HG02642 (cell line): ENCODE measurements around the gene SLC38A9.

Experiments used
- ATAC-seq: cut with Tn5 transposase; IDR thresholded peaks from one replicate; pipeline ENCODE4 v1.9.1; 2021; ENCODE audit warnings: mild to moderate bottlenecking; ENCODE audit not compliant: unreplicated experiment, poor library complexity

SLC38A9 gene

GRCh38 chr5:55667938-55668337 lies 44.2 kb downstream of the SLC38A9 start:
- no peak for ATAC-seq

GRCh38 chr5:55665065-55665464 lies 47.1 kb downstream of the SLC38A9 start:
- ATAC-seq: no peak

GRCh38 chr5:55657443-55657842 lies 54.7 kb downstream of the SLC38A9 start:
- ATAC-seq: no peak

GRCh38 chr5:55650386-55650785 lies 61.7 kb downstream of the SLC38A9 start:
- no peak for ATAC-seq

- no peak for ATAC-seq
These were observed 62.2 kb downstream of the SLC38A9 start for GRCh38 chr5:55649963-55650362.

- ATAC-seq: no peak
These were observed 66.8 kb downstream of the SLC38A9 start for GRCh38 chr5:55645304-55645703.

- ATAC-seq: no peak
These were observed 73.7 kb downstream of the SLC38A9 start for GRCh38 chr5:55638455-55638854.

GRCh38 chr5:55638051-55638450 lies 74.1 kb downstream of the SLC38A9 start:
- ATAC-seq: no peak

GRCh38 chr5:55636683-55637082 lies 75.4 kb downstream of the SLC38A9 start:
- ATAC-seq: no peak

GRCh38 chr5:55636177-55636576 lies 75.9 kb downstream of the SLC38A9 start:
- no peak for ATAC-seq

GRCh38 chr5:55634866-55635265 lies 77.3 kb downstream of the SLC38A9 start:
- ATAC-seq: no peak

- ATAC-seq: no peak
These were observed 77.8 kb downstream of the SLC38A9 start for GRCh38 chr5:55634209-55634805.

GRCh38 chr5:55633574-55634208 lies 78.4 kb downstream of the SLC38A9 start:
- no peak for ATAC-seq

GRCh38 chr5:55629815-55630214 lies 82.3 kb downstream of the SLC38A9 start:
- no peak for ATAC-seq

- no peak for ATAC-seq
These were observed 85.3 kb downstream of the SLC38A9 start for GRCh38 chr5:55626790-55627189.

- ATAC-seq: no peak
These were observed 86.2 kb downstream of the SLC38A9 start for GRCh38 chr5:55625913-55626312.

GRCh38 chr5:55625589-55625909 lies 86.6 kb downstream of the SLC38A9 start:
- ATAC-seq: no peak

GRCh38 chr5:55624841-55625588 lies 87.1 kb downstream of the SLC38A9 start:
- ATAC-seq: no peak

GRCh38 chr5:55623789-55624188 lies 88.3 kb downstream of the SLC38A9 start:
- no peak for ATAC-seq

- no peak for ATAC-seq
These were observed 89.7 kb downstream of the SLC38A9 start for GRCh38 chr5:55622460-55622859.

GRCh38 chr5:55621229-55621628 lies 90.9 kb downstream of the SLC38A9 start:
- no peak for ATAC-seq

GRCh38 chr5:55620766-55621160 lies 91.4 kb downstream of the SLC38A9 start:
- ATAC-seq: no peak
